Caco-2 (cell line): Measurements from ENCODE around the gene KRTAP10-2. TPM values are rescaled to one million over a fixed set of nuclear protein-coding genes. Genes with fewer than 3 reads are reported as not detected.

ENCODE experiments used
- BruUV-seq: library from RNA; stranded (reverse); fragments of 400-500 nt; replicated peaks from 2 replicates; lab custom pipeline; 2021; lab: Mats Ljungman, UMichigan
- CTCF ChIA-PET: fragments of 300-600 bp; sonication (Branson Sonifier 250); formaldehyde crosslinking; loops from one replicate; lab custom pipeline; 2022; ENCODE audit warnings: antibody characterized with exemption; lab: Charles Lee
- POLR2A ChIA-PET: fragments of 300-600 bp; sonication (Branson Sonifier 250); formaldehyde crosslinking; loops from one replicate; lab custom pipeline; 2022; ENCODE audit warnings: antibody characterized with exemption; lab: Charles Lee
- DNase-seq, 2 experiments: peaks; one replicate each; pipeline versions ENCODE4 v3.0.0 to v3.0.0-alpha.2; 2020 to 2022
- H3K27me3 ChIP-seq: replicated peaks from 2 replicates; pipeline ENCODE4 v1.6.0; 2011; ENCODE audit warnings: low read length; ENCODE audit not compliant: control insufficient read depth, insufficient read depth
- H3K36me3 ChIP-seq: 2 replicates; pipeline ENCODE4 v1.5.1; 2011; ENCODE audit warnings: low read length; ENCODE audit not compliant: control insufficient read depth, insufficient read depth
- H3K4me1 ChIP-seq: fragments of 250-450 bp; sonication (Bioruptor Pico); 2 replicates; pipeline ENCODE4 v1.5.1; 2020; ENCODE audit warnings: mild to moderate bottlenecking
- H3K4me3 ChIP-seq: 2 replicates; pipeline ENCODE4 v1.5.1; 2011; ENCODE audit warnings: low read depth, mild to moderate bottlenecking, control low read depth, low read length
- H3K9me3 ChIP-seq: fragments of 250-450 bp; sonication (Bioruptor Pico); 2 replicates; pipeline ENCODE4 v1.5.1; 2020; ENCODE audit warnings: mild to moderate bottlenecking, moderate library complexity
- H3K27ac Mint-ChIP-seq: one replicate; pipeline ENCODE4 v1.8.0; 2022; ENCODE audit warnings: mixed read lengths; ENCODE audit not compliant: unreplicated experiment
- H3K27me3 Mint-ChIP-seq: one replicate; pipeline ENCODE4 v1.8.0; 2022; ENCODE audit warnings: mixed read lengths; ENCODE audit not compliant: insufficient read depth, unreplicated experiment
- H3K36me3 Mint-ChIP-seq: one replicate; pipeline ENCODE4 v1.8.0; 2022; ENCODE audit warnings: mild to moderate bottlenecking, mixed read lengths; ENCODE audit not compliant: insufficient read depth, unreplicated experiment
- H3K4me1 Mint-ChIP-seq: one replicate; pipeline ENCODE4 v1.8.0; 2022; ENCODE audit warnings: low read depth, mixed read lengths; ENCODE audit not compliant: unreplicated experiment
- H3K4me3 Mint-ChIP-seq: one replicate; pipeline ENCODE4 v1.8.0; 2022; ENCODE audit warnings: mild to moderate bottlenecking, moderate library complexity, mixed read lengths; ENCODE audit not compliant: unreplicated experiment
- H3K9me3 Mint-ChIP-seq: one replicate; pipeline ENCODE4 v1.8.0; 2022; ENCODE audit warnings: mixed read lengths; ENCODE audit not compliant: unreplicated experiment
- intact Hi-C: fragments of 100-400 bp; cut with micrococcal nuclease; formaldehyde crosslinking; loops from one replicate; pipeline ENCODE4 v1.10.0; 2022; ENCODE audit not compliant: unreplicated experiment
- total RNA-seq: library from RNA; stranded (reverse); gene quantifications from 2 replicates; pipeline ENCODE4 v1.2.3, GENCODE V29; 2022
- TF ChIP-seq, protein P1 (sequence below), 2 experiments: fragments of 200-600 bp in 1 of 2; IDR thresholded peaks; 1 replicate in 1 of 2; 2 replicates in 1 of 2; pipeline versions ENCODE4 v1.5.1 to v1.8.0; 2011 to 2022; ENCODE audit warnings: antibody characterized with exemption in 1 of 2, control low read depth in 1 of 2, inconsistent platforms in 1 of 2, low read depth in 1 of 2, low read length in 1 of 2, mild to moderate bottlenecking in 1 of 2, moderate library complexity in 1 of 2; ENCODE audit not compliant: insufficient read depth in 1 of 2, severe bottlenecking in 1 of 2, unreplicated experiment in 1 of 2

Gene KRTAP10-2
- total RNA-seq, 1 experiment from 2014 or later, result not detected

DNA sequence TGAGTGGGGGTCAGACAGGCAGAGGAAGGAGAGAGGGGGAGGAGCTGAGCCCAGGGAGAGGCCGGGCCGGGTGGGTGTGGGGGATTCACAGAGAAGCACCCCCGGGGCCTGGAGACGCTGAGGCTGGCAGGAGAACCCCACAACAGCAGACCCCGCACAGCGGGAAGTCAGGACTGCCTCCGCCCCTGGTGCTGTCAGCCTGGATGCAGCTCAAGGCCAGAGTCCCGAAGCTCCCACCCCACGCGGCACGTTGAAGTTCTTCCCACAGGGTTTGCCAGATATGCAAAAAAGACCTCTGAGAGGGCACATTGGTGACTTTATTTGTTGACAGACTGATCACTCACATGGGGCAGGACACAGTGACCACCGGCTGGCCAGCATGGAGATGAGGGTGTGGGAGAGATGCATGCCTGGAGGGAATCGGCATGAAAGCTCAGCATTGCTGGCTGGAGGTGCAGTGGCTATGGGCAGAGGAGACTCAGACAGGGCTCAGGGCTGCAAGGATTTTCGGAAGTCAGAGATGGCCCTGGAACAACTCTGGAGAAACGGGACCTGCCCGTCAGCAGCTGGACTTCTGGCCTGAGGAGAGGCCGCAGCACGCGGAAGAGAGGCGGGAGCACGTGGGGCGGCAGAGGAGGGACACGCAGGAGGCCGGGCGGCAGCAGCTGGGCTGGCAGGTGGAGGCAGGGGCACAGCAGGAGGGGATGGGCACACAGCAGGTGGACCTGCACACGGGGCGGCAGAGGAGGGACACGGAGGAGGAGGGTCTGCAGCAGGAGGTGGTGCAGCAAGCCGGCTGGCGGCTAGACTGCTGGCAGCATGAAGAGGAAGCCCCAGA lies 6.4 kb upstream of the KRTAP10-2 start:
- Histone ChIP-seq H3K4me1 (no peaks in the 10 kb centered on the region), H3K4me3 (no peak overlapping the region), H3K36me3 (no peaks in the 10 kb centered on the region), H3K9me3 (no peaks in the 10 kb centered on the region), H3K27me3 (no peaks in the 10 kb centered on the region; the same call in 1 of the 2 replicates)
- Mint-ChIP-seq H3K4me1 (no peaks in the 10 kb centered on the region), H3K27ac (no peak overlapping the region), H3K4me3 (no peak overlapping the region), H3K36me3 (no peaks in the 10 kb centered on the region), H3K27me3 (peaks cover 23% of the 10 kb centered on the region), H3K9me3 (no peaks in the 10 kb centered on the region)
- no TSS peak for BruUV-seq
- CTCF ChIA-PET, result no interaction called here
- POLR2A ChIA-PET, result no interaction called here
- no peak for DNase-seq
- intact Hi-C loops, result no loop called here
- TF ChIP-seq, protein P1, sequence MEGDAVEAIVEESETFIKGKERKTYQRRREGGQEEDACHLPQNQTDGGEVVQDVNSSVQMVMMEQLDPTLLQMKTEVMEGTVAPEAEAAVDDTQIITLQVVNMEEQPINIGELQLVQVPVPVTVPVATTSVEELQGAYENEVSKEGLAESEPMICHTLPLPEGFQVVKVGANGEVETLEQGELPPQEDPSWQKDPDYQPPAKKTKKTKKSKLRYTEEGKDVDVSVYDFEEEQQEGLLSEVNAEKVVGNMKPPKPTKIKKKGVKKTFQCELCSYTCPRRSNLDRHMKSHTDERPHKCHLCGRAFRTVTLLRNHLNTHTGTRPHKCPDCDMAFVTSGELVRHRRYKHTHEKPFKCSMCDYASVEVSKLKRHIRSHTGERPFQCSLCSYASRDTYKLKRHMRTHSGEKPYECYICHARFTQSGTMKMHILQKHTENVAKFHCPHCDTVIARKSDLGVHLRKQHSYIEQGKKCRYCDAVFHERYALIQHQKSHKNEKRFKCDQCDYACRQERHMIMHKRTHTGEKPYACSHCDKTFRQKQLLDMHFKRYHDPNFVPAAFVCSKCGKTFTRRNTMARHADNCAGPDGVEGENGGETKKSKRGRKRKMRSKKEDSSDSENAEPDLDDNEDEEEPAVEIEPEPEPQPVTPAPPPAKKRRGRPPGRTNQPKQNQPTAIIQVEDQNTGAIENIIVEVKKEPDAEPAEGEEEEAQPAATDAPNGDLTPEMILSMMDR (IDR thresholded peaks at IDR 0.05; ENCODE audit: insufficient read depth in 1 of 2, low read depth in 1 of 2, low read length in 1 of 2, severe bottlenecking in 1 of 2, unreplicated experiment in 1 of 2), result no peak

DNA sequence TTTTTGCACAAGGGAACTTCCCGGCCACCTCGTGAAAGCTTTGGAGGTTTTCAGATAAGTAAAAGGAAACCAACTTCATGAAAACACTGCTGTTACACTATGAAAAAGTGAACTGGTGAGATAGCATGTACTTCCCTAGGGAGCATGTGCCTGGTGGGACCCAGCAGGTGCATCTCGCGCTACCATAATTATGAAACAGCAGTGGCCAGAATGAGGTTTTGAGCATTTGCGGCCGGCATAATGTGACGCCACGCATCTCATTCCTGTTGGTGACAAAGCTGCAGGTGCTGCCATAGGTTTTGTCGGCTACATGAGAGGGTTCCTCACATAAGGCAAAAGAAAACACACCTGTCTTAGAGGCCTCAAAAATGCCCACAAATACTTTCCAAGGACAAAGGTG lies 5.6 kb upstream of the KRTAP10-2 start:
- H3K27me3 Mint-ChIP-seq, result peaks cover 23% of the 10 kb centered on the region
- no peak overlapping the region for H3K27ac Mint-ChIP-seq
- H3K4me3 Mint-ChIP-seq, result no peak overlapping the region
- no peaks in the 10 kb centered on the region for H3K9me3 Mint-ChIP-seq
- ChIA-PET POLR2A (no interaction called here), CTCF (no interaction called here)
- H3K9me3 ChIP-seq, result no peaks in the 10 kb centered on the region
- no peaks in the 10 kb centered on the region; the same call in 1 of the 2 replicates for H3K27me3 ChIP-seq
- H3K36me3 ChIP-seq, result no peaks in the 10 kb centered on the region
- no peaks in the 10 kb centered on the region for H3K4me1 Mint-ChIP-seq
- no TSS peak for BruUV-seq
- no peak for DNase-seq
- intact Hi-C loops, result no loop called here
- no peak overlapping the region for H3K4me3 ChIP-seq
- H3K4me1 ChIP-seq, result no peaks in the 10 kb centered on the region
- TF ChIP-seq, protein P1 (IDR thresholded peaks at IDR 0.05; ENCODE audit: insufficient read depth in 1 of 2, low read depth in 1 of 2, low read length in 1 of 2, severe bottlenecking in 1 of 2, unreplicated experiment in 1 of 2), result no peak
- H3K36me3 Mint-ChIP-seq, result no peaks in the 10 kb centered on the region

DNA sequence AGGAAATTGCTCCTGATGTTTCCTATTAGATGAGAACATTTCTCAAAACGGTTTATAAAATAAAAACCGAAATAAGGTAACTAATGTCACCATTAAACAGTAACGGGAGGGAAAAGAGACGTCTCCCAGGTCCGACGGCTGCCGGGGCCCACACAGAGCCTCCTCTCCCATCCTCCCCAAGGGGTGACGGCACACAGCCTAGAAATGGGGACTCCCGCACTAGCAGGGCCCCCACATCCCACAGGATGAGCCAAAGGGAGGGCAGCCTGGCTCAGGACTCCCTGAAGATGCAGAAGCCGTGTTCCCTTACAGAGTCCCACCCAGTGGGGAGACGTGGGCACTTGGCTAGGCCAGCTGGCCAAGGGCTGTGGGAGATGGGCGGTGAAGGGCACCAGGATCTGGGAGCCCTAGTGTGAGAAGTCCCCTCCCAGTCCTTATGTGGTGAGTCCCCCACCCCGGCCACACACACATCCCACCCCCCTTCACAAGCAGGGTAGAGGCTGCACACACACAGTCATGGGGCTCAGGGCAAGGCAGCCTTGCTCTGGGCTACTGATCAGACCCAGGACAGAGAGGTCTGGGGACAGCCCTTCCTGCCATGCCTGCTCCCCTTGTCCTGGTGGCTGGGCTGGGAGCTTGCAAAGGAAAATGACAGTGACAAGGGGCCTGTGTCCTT lies 4.0 kb upstream of the KRTAP10-2 start:
- DNase-seq, result no peak
- Histone ChIP-seq H3K4me1 (no peaks in the 10 kb centered on the region), H3K4me3 (no peak overlapping the region), H3K9me3 (no peaks in the 10 kb centered on the region), H3K36me3 (no peaks in the 10 kb centered on the region), H3K27me3 (no peaks in the 10 kb centered on the region; the same call in 1 of the 2 replicates)
- CTCF ChIA-PET, result no interaction called here
- Mint-ChIP-seq H3K27me3 (peaks cover 22% of the 10 kb centered on the region), H3K27ac (no peak overlapping the region), H3K9me3 (no peaks in the 10 kb centered on the region), H3K4me1 (no peaks in the 10 kb centered on the region), H3K36me3 (no peaks in the 10 kb centered on the region), H3K4me3 (no peak overlapping the region)
- intact Hi-C loops, result no loop called here
- no TSS peak for BruUV-seq
- TF ChIP-seq, protein P1 (IDR thresholded peaks at IDR 0.05; ENCODE audit: insufficient read depth in 1 of 2, low read depth in 1 of 2, low read length in 1 of 2, severe bottlenecking in 1 of 2, unreplicated experiment in 1 of 2), result no peak
- POLR2A ChIA-PET, result no interaction called here
